ENCODE results near the gene DGCR2.
"Not testable (repeated sequence)": the region's sequence is repeated elsewhere in the genome, so short reads cannot be mapped to it uniquely, and the experiment has no call there.

DGCR2 gene

GRCh38 chr22:19001204-19001603, 121.0 kb downstream of the DGCR2 start:
- DNase-seq (ENCODE audit: low read depth) = no peak

- DNase-seq (ENCODE audit: low read depth) = not testable (repeated sequence)
Measured at GRCh38 chr22:19000106-19000505, 122.1 kb downstream of the DGCR2 start.

GRCh38 chr22:18999416-18999815, 122.8 kb downstream of the DGCR2 start:
- DNase-seq (ENCODE audit: low read depth) = no peak

GRCh38 chr22:18999008-18999407, 123.2 kb downstream of the DGCR2 start:
- no peak for DNase-seq (ENCODE audit: low read depth)

DNA sequence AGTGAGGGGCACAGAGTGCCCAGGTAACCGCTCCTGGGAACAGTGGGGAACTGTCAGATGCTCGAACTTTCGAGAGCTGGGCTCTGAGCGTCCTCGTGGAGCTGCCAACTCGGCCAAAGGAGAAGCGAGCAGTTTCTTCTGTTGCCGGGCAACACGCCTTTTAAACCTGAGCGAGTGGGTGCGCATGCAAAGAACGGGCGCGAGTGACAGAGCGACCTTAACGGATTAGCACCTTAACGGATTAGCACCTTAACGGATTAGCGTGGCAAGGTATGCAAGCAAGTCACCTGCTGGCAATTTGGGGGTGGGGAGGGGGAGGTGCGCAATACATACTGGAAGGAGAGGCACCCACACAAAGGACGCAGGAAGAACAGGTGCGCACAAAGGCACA, 124.3 kb downstream of the DGCR2 start:
- DNase-seq (ENCODE audit: low read depth) = no peak

DNA sequence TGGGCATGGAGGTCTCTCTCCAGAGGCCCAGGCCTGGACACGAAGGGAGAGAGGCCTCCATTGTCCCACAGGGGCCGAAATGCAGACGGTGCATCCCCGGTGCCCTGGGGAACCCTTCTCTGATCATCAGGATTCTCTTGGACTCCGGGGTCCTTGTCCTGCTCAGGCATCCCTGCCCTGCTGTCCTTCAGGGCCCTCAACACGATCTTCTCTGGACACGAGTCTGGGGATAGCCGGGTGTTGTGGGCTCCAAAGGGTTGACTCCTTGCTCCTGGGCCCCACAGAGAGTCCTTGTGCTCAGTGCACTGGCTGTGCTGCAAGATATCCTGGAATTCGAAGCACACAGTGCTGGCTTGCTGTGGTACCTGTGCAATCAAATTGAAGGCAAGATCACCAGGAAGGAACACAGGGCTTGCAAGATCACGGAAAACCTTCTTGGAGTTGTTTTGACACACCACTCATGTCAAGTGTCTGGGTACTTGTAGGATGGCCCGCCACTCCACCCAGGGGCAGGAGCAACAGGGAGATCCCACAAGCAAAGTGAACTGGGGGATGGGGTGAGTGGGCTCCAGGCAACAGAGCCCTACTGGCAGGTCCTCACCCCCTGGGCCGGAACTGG, 124.8 kb downstream of the DGCR2 start:
- DNase-seq (ENCODE audit: low read depth) = no peak

GRCh38 chr22:18996376-18996900, 125.8 kb downstream of the DGCR2 start:
- DNase-seq (ENCODE audit: low read depth) = no peak

GRCh38 chr22:18995327-18995711, 126.9 kb downstream of the DGCR2 start:
- DNase-seq (ENCODE audit: low read depth) = no peak

- no peak for DNase-seq (ENCODE audit: low read depth)
Measured at GRCh38 chr22:18994701-18995326, 127.4 kb downstream of the DGCR2 start.

DNA sequence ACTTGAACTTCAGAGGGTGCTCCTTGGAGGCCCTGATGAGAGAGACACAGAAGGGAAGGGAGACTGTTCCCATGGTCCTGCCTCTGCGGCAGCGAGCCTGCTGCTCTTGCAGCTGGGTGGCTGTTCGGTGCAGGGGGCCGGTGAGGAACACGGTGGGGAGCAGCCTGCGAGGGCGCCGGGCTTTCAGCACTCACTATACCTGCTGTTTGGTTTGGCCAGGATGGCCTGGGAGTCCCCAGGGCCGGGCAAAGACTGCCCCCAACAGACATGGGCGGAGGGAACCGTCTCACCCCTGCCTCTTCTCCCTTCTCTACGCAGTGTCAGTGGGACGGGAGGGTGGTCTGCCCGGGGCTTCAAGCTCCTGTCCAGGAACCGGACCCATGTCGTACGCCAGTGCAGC, 128.2 kb downstream of the DGCR2 start:
- DNase-seq (ENCODE audit: low read depth) = no peak

DNA sequence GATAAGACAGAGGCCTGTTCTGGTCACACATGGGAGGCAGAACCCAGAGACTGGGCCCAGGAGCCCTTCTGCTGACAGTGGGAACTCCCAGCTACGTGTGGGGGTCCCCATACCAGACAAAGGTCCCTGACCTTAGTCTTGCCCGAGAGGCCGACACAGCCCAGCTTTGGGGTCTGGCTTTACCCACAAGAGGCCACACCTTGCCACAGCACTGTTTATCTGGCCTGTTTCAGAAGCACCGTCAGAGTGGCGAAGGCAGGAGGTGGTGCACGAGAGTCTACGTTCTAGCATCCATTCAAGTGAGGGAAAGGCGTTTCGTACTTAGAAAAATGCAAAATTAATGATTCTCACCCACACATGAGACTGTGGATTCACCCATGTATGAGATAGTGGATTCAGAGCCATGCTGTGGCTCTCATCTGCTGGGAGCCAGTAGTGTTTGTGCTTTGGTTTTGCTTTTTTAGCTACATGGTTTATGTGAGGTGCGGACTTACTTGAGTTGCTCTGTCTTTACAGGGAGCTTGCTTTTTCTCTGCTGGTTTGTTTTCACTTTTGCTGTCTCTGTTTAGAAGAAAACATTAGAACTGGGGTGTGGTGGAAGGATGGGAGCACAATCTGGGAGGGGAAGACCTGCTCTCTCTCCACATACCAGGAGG, 129.5 kb downstream of the DGCR2 start:
- no peak for DNase-seq (ENCODE audit: low read depth)

- DNase-seq (ENCODE audit: low read depth) = no peak
Measured at GRCh38 chr22:18991821-18992442, 130.3 kb downstream of the DGCR2 start.

DNA sequence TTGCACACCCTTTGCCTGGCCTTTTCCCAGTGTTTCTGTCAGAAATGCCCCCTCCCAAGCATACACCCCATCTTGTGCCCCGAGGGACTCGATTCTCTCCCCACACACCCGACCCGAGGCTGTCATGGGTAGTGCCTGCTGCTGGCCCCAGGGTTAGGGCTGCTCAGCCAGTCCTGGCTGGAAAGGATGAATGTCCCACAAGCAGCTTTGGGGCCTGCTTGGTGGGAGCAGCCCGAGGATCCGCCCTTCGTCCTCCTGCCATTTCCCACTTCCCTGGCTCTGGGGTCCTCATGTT, 131.1 kb downstream of the DGCR2 start:
- DNase-seq (ENCODE audit: low read depth) = no peak

DNA sequence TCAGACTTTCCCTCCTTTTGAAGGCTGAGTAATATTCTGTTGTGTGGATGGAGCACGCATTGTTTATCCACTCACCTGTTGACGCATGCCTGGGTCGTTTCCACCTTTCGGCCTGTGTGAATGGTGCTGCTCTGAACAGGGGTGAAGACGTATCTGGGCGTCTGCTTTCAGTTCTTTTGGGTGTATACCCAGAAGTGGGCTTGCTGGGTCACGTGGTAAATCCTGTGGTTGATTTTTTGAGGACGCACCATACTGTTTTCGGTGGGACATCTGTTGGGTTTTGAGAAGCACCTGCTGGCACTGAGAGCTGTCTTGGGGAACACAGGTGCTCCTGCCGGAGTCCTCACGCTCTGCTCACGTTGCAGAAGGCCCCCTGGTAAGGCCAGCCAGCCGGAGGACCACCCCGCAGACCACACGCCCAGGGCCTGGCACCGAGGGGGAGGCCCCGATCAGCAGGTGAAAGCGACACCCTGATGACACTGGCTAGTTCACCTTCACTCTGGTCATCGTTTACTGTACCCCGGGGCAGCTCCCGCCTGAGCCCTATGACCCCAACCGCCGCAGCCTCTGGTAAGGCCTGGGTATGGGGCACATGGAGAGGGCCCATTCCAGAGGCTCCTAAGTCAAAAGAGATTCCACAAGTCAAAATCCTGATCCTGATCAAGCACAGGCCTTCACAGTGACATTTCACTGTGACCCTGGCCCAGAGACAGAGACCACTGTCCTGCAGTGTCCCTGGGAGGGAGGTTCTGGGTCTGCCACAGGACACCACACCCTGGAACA, 131.7 kb downstream of the DGCR2 start:
- DNase-seq (ENCODE audit: low read depth) = no peak

DNA sequence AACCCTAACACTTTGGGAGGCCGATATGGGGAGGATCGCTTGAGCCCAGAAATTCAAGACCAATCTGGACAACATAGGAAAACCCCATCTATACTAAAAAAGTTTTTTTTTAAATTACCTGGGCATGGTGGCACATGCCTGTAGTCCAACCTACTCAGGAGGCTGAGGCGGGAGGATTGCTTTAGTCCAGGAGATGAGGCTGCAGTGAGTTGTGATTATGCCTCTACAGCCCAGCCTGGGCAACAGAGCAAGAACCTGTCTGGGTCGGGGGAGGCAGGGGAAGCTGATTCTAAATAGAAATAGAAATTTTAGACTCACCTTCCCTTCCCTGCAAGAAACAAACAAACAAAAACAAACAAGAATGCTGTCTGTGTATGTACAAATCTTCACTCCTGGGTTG, 133.3 kb downstream of the DGCR2 start:
- no peak for DNase-seq (ENCODE audit: low read depth)

GRCh38 chr22:18987765-18988164, 134.4 kb downstream of the DGCR2 start:
- no peak for DNase-seq (ENCODE audit: low read depth)

DNA sequence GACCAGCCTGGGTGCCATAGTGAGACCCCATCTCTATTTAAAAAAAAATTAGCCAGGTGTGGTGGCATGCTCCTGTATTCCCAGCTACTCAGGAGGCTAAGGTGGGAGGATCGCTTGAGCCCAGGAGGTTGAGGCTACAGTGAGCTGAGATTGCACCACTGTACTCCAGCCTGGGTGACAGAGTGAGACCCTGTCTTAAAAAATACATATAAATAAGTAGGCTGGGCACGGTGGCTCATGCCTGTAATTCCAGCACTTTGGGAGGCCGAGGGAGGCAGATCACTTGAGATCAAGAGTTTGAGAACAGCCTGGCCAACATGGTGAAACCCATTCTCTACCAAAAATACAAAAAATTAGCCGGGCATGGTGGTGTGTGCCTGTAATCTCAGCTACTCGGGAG, 135.1 kb downstream of the DGCR2 start:
- DNase-seq (ENCODE audit: low read depth) = not testable (repeated sequence)

Data from stimulated activated CD8-positive, alpha-beta memory T cell treated with anti-CD3 and anti-CD28 coated beads, Interleukin-7, amount 100 ng/mL, for 24 hours (primary cell).